ENCODE results near the gene ANKS1A. TPM values are rescaled to one million over a fixed set of nuclear protein-coding genes. Genes with fewer than 3 reads are reported as not detected.

The ANKS1A gene
- total RNA-seq, 1 experiment from 2014 or later, result 21.7 TPM

DNA sequence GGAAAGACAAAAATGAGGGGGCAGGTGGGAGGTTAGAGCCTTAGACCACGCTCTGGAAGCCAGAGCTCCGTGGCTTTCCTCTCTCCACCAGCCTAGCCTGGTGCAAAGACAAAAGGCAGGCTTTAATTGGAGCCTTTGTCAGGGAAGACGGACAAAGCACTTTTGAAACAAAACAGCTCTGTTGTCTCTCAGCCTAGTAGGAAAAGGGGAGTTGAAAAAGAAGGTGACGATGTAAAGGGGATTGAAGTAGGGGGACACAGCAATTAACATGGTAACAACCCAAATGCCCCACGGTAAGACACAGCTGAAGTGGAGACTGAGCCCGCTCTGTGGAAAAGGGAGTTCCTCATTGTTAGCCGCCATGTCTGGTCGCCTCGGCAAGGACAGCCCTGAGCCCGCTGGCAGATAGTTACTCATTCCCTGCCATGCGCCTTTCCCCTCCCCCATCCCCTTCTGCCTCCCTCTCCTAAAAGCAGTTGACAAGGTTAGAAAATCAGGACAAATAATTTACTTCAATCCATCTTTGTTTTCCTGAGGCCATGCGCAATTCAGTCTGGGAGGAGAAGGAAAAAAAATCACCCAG is 159.1 kb downstream of the ANKS1A start:
- no peak for DNase-seq (ENCODE audit: low spot score)
- H3K4me1 ChIP-seq (ENCODE audit: insufficient read depth, low read length, poor library complexity, severe bottlenecking), result peaks cover 59% of the 10 kb centered on the region
- H3K27ac ChIP-seq (ENCODE audit: low read depth, low read length, poor library complexity, severe bottlenecking), result peak overlapping the region; percentile 81

DNA sequence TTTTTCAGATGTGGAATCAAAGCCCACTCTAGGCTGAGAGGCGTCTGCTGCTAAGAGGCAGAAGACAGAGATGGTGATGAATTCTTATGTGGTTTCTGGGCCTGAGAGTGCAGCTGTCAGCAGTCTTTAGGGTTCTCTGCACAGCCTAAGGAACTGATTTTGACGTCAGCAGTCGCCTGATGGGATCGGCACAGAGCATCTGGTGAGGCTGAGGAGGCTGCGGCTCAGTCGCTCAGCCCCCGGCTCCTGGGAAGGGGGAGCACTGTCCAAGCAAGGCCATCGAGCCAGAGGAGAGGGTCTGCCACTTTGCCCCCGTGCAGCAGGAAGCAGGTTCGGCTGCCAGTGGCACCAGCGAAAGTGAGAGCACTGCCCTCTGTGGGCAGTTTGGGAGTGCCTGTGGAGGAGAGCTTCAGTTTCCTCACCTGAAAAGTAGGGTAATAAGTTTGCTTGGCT is 159.6 kb downstream of the ANKS1A start:
- DNase-seq (ENCODE audit: low spot score), result no peak
- CTCF ChIA-PET, result no interaction called here
- H3K4me3 ChIP-seq (ENCODE audit: low read depth, low read length, poor library complexity, severe bottlenecking), result no peak overlapping the region
- H3K27ac ChIP-seq (ENCODE audit: low read depth, low read length, poor library complexity, severe bottlenecking), result peak overlapping the region; percentile 81
- H3K27me3 ChIP-seq (replicated peaks; ENCODE audit: insufficient read depth, low read depth, low read length, poor library complexity), result no peaks in the 10 kb centered on the region
- no peaks in the 10 kb centered on the region for H3K36me3 ChIP-seq (ENCODE audit: insufficient read depth, low read length, poor library complexity, severe bottlenecking)
- BruUV-seq (replicated peaks), result no TSS peak
- H3K9me3 ChIP-seq (ENCODE audit: low read depth, low read length, poor library complexity, severe bottlenecking), result no peaks in the 10 kb centered on the region
- POLR2A ChIA-PET (ENCODE audit: low non-redundant PET), result no interaction called here
- H3K4me1 ChIP-seq (ENCODE audit: insufficient read depth, low read length, poor library complexity, severe bottlenecking), result peaks cover 53% of the 10 kb centered on the region
- TF ChIP-seq EZH2 (IDR thresholded peaks at IDR 0.05; ENCODE audit: borderline replicate concordance, low read depth, low read length, poor library complexity, severe bottlenecking) (no peak), CTCF (conservative IDR thresholded peaks at IDR 0.05; ENCODE audit: low read depth, low read length) (peak; percentile 46)
- intact Hi-C loops (cut with micrococcal nuclease; ENCODE audit: unreplicated experiment), result no loop called here

More for the DNA sequence above, 159.1 kb downstream of the ANKS1A start:
- ChIA-PET CTCF (no interaction called here), POLR2A (ENCODE audit: low non-redundant PET) (no interaction called here)
- no peak for TF ChIP-seq EZH2 (IDR thresholded peaks at IDR 0.05; ENCODE audit: borderline replicate concordance, low read depth, low read length, poor library complexity, severe bottlenecking)
- TF ChIP-seq CTCF (conservative IDR thresholded peaks at IDR 0.05; ENCODE audit: low read depth, low read length), result no peak
- Histone ChIP-seq H3K27me3 (replicated peaks; ENCODE audit: insufficient read depth, low read depth, low read length, poor library complexity) (no peaks in the 10 kb centered on the region), H3K4me3 (ENCODE audit: low read depth, low read length, poor library complexity, severe bottlenecking) (no peak overlapping the region), H3K36me3 (ENCODE audit: insufficient read depth, low read length, poor library complexity, severe bottlenecking) (no peaks in the 10 kb centered on the region), H3K9me3 (ENCODE audit: low read depth, low read length, poor library complexity, severe bottlenecking) (no peaks in the 10 kb centered on the region)
- intact Hi-C loops (cut with micrococcal nuclease; ENCODE audit: unreplicated experiment), result no loop called here
- no TSS peak for BruUV-seq (replicated peaks)

GRCh38 chr6:35049156-35049735 is 160.2 kb downstream of the ANKS1A start:
- Histone ChIP-seq H3K27me3 (replicated peaks; ENCODE audit: insufficient read depth, low read depth, low read length, poor library complexity) (no peaks in the 10 kb centered on the region), H3K27ac (ENCODE audit: low read depth, low read length, poor library complexity, severe bottlenecking) (no peak overlapping the region), H3K4me3 (ENCODE audit: low read depth, low read length, poor library complexity, severe bottlenecking) (no peak overlapping the region), H3K9me3 (ENCODE audit: low read depth, low read length, poor library complexity, severe bottlenecking) (no peaks in the 10 kb centered on the region), H3K4me1 (ENCODE audit: insufficient read depth, low read length, poor library complexity, severe bottlenecking) (peaks cover 48% of the 10 kb centered on the region), H3K36me3 (ENCODE audit: insufficient read depth, low read length, poor library complexity, severe bottlenecking) (no peaks in the 10 kb centered on the region)
- ChIA-PET POLR2A (ENCODE audit: low non-redundant PET) (no interaction called here), CTCF (no interaction called here)
- BruUV-seq (replicated peaks), result no TSS peak
- DNase-seq (ENCODE audit: low spot score), result no peak
- no peak for TF ChIP-seq CTCF (conservative IDR thresholded peaks at IDR 0.05; ENCODE audit: low read depth, low read length)
- no peak for TF ChIP-seq EZH2 (IDR thresholded peaks at IDR 0.05; ENCODE audit: borderline replicate concordance, low read depth, low read length, poor library complexity, severe bottlenecking)
- intact Hi-C loops (cut with micrococcal nuclease; ENCODE audit: unreplicated experiment), result no loop called here
